Right kidney (tissue), 1 donor: ENCODE measurements around the gene OSBPL10.
A peak's percentile ranks its signal among the peaks of the same experiment; 100 is the strongest.
"Not testable (repeated sequence)": the region's sequence is repeated elsewhere in the genome, so short reads cannot be mapped to it uniquely, and the experiment has no call there.

ENCODE experiments used
- DNase-seq: peaks from one replicate; pipeline ENCODE4 v3.0.0-alpha.2; 2016

OSBPL10 gene

GRCh38 chr3:31704591-31705179, 276.4 kb downstream of the OSBPL10 start:
- no peak for DNase-seq

GRCh38 chr3:31704156-31704555, 276.9 kb downstream of the OSBPL10 start:
- no peak for DNase-seq

- no peak for DNase-seq
These were observed 279.8 kb downstream of the OSBPL10 start for GRCh38 chr3:31701286-31701685.

GRCh38 chr3:31699309-31699953, 281.6 kb downstream of the OSBPL10 start:
- DNase-seq = no peak

- no peak for DNase-seq
These were observed 284.1 kb downstream of the OSBPL10 start for GRCh38 chr3:31696815-31697548.

GRCh38 chr3:31696009-31696297, 285.1 kb downstream of the OSBPL10 start:
- no peak for DNase-seq

GRCh38 chr3:31695280-31696008, 285.6 kb downstream of the OSBPL10 start:
- no peak for DNase-seq

GRCh38 chr3:31693346-31693745, 287.7 kb downstream of the OSBPL10 start:
- DNase-seq = no peak

GRCh38 chr3:31692751-31693150, 288.3 kb downstream of the OSBPL10 start:
- DNase-seq = no peak

GRCh38 chr3:31690771-31691170, 290.3 kb downstream of the OSBPL10 start:
- DNase-seq = no peak

GRCh38 chr3:31689523-31689922, 291.5 kb downstream of the OSBPL10 start:
- DNase-seq = not testable (repeated sequence)

GRCh38 chr3:31688984-31689383, 292.1 kb downstream of the OSBPL10 start:
- no peak for DNase-seq

- no peak for DNase-seq
These were observed 293.9 kb downstream of the OSBPL10 start for GRCh38 chr3:31687020-31687802.

GRCh38 chr3:31680072-31680870, 300.8 kb downstream of the OSBPL10 start:
- DNase-seq = no peak

- DNase-seq = no peak
These were observed 304.5 kb downstream of the OSBPL10 start for GRCh38 chr3:31676556-31676955.

- no peak for DNase-seq
These were observed 307.1 kb downstream of the OSBPL10 start for GRCh38 chr3:31673950-31674349.

- DNase-seq = peak; percentile 35
These were observed 309.1 kb downstream of the OSBPL10 start for GRCh38 chr3:31671976-31672375.

- no peak for DNase-seq
These were observed 309.6 kb downstream of the OSBPL10 start for GRCh38 chr3:31671451-31671850.

- no peak for DNase-seq
These were observed 310.3 kb downstream of the OSBPL10 start for GRCh38 chr3:31670722-31671121.

GRCh38 chr3:31670136-31670535, 310.9 kb downstream of the OSBPL10 start:
- DNase-seq = no peak

GRCh38 chr3:31668242-31668641, 312.8 kb downstream of the OSBPL10 start:
- no peak for DNase-seq

- DNase-seq = no peak
These were observed 313.5 kb downstream of the OSBPL10 start for GRCh38 chr3:31667582-31667981.
